Subcutaneous adipose tissue (tissue), 1 donor: ENCODE results near the gene MSL3B.

ENCODE experiments used
- TF ChIP-seq, protein P1 (sequence below): fragments of 450-650 bp; IDR thresholded peaks from one replicate; pipeline ENCODE4 v1.5.1; 2016; ENCODE audit warnings: low read depth, mild to moderate bottlenecking, control low read depth, antibody characterized with exemption, moderate library complexity

MSL3B gene

DNA sequence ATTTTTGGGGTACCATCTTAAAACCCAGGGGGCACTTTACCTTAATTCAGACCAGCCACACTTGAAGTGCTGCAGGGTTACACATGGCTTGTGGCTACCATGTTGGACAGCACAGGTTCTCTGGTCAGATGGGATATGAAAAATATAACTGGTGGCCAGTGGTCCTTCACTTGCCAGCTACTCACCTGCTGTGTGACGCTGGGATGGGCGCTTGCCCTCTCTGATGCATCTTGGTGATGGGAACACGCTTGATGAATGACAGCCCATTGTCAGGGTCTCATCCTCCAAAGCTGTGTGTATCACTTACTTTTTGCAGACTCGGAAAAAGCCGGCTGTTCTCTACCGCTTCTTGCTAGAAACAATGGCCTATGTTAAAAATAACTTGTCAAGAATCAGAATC is 36.3 kb downstream of the MSL3B start:
- TF ChIP-seq, protein P1, sequence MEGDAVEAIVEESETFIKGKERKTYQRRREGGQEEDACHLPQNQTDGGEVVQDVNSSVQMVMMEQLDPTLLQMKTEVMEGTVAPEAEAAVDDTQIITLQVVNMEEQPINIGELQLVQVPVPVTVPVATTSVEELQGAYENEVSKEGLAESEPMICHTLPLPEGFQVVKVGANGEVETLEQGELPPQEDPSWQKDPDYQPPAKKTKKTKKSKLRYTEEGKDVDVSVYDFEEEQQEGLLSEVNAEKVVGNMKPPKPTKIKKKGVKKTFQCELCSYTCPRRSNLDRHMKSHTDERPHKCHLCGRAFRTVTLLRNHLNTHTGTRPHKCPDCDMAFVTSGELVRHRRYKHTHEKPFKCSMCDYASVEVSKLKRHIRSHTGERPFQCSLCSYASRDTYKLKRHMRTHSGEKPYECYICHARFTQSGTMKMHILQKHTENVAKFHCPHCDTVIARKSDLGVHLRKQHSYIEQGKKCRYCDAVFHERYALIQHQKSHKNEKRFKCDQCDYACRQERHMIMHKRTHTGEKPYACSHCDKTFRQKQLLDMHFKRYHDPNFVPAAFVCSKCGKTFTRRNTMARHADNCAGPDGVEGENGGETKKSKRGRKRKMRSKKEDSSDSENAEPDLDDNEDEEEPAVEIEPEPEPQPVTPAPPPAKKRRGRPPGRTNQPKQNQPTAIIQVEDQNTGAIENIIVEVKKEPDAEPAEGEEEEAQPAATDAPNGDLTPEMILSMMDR: no peak

DNA sequence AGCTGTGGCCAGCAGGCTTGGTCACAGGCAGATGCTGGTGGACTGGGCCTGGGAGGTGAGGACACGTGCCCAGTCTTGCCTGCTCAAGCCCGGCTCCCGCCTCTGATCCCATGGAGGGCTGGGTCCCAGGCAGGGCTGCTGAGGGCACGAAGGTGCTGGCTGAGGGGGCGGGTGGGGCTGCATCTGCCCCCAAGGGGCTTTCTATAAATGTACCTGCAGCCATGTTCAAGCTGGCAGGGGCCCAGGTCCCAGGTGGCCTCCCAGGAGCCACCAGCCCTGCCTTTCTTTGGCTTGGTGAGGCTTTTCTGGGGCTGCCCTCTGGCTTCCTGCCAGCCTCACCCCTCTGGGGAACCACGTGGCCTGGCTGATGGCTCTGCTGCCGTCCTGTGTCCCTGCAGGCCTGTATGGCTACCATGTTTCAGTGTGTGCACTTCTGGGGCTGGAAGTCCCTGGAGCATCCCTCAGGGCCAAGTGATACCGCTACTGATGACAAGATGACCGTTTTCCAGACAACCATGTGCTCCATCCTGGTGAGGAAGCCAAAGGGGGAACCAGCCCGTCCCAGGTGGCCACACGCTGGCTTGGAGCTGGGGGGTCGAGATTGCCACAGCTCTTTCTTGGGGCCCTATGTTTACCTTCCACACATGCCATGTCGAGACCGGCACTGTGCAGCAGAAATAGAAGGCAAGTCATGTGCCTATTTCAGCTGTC is 37.0 kb downstream of the MSL3B start:
- TF ChIP-seq, protein P1: no peak

DNA sequence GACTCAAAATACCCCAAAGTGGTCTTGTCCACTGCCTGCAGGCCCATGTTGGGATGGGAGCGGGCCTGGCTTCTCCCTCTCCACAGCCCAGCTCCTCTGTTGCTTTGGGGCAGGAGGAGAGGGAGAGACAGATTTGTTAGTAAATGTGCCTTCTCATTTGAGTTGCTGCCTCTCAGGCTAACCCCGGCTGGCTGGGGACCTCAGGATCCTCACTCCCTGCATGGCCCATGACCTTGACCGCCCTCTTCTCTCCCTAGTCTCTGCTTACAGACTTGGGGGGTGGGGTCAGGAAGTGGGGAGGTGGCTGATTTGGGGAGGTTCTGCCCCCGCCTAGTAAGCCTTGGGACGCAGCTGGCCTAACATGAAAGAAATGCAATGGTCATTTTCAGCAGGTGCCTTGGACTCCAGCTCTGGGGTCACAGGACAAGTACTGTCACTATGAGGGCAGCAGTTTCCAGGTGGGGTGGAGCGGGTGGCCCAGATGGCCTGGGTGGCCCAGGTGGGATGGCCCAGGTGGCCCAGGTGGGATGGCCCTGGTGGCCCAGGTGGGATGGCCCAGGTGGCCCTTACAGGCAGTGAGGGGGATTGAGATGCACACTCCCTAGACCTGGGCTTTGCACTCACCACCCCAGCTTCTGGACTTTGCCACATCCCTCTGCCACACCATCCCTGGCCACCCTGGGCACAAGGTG is 37.9 kb downstream of the MSL3B start:
- TF ChIP-seq, protein P1: no peak

DNA sequence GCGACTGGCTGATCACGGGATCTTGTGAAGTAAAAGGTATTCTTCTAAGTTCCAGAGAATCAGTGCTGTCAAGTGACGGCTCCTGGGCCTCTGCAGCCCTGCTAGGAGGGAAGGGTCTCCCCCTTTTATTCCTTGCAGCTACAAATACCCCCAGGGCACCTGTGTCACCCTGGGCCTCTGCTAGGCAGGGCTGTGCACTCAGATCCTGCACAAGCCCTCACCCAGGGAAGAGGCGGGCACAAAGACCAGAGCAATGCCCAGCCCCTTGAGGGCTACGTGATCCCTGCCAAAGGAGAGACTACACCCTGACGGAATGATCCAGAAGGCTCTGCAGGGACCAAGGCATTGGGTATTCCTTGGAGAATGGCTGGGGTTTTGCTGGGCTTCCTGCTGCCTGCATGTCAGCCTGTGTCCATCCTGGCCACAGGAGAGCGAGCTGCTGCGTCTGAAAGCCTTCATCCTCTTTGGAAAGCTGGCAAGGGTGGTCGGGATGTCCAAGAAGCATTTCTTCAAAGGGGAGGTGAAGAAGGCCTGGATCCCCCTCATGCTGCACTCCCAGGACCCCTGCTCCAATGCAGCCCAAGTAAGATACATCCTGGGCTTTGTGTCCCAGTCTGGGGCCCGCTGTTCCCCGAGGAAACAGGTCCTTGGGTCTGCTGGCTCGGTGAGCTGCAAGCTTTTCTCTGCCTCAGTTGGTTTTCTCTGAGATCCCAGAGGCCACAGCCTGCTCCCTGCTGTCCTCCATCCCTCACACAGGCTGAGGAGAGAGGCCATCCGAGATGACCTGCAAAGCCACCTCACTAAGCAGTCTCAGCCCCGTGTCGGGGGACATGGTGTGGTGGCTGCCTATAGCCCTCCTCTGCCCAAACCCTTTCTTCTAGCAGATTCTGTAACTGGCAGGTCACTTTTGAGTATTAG is 38.7 kb downstream of the MSL3B start:
- TF ChIP-seq, protein P1: no peak

DNA sequence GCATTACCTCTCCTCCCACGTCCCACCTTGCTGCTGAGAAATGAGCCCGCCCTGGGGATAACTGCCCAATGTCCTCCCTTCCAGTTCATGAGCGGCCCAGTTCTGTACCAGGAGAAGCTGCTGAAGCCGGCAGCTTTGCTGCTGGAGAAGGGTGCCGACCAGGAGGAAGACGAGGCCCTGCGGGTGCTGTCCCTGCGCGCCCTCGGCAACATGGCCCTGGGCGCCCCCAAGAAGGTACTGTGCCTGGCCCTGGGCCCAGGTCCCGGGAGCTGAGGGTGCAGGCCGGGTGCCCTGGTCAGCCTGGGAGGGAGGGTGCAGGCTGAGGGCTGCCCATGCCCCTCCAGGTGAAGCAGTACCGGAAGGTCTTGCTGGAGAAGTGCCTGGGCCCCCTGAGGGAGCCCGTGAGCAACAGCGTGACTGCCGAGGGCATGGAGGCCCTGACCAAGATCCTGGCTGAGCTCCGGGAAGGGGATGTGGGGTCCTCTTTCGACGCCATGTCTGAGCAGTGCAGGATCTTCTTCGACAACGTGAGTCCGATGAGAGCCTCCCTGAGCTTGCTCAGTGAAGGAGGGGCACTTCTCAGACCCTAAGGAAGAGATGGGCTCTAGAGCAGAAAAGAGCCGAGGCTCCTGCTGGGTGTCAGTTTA is 39.5 kb downstream of the MSL3B start:
- TF ChIP-seq, protein P1: no peak

DNA sequence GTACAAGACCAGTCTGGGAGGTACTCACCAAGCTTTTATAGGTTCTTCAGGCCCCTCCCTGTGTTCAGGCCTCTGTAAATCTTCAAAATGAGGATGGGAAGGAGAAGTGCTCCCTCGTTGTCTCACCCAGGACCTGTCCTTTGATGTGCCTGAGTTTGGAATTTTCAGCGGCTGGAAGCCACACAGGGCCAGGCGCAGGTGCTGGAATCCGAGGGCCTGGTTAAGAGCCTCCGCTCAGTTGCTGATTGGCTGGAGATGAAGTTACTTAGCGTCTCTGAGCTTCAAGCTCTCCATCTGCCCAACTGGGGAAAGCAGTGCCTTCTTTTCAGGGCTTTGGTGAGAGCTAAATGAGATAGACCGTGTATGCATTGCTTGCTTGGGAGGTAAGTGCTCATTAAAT is 43.8 kb downstream of the MSL3B start:
- TF ChIP-seq, protein P1: no peak
